Measurements from ENCODE around the gene RBM42. TPM values are rescaled to one million over a fixed set of nuclear protein-coding genes. Genes with fewer than 3 reads are reported as not detected.

RBM42 gene
- total RNA-seq, 4 donors from 2014 or later = 45.1 to 75.9 (median 65.0) TPM

DNA sequence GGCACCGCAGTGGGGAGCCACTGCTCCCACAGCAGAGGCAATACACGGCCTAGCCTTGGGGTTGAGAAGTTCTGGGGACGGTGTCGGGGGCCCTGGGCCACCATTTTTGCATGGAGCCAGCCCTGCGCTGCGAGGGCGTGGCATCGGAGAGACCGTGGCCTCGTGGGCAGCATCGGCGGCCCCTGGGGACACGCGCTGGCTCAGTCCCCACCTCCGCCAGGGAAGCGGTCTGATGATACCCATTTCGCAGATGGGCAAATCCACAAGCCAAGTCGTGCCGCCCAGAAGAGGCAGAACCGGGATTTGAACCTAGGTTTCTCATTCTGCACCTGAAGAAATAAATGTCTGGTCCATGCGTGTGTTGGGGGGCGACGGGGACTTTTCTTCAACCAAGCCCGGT lies 36.3 kb downstream of the RBM42 start:
- 87% methylated on average over 21 of the region's 24 CpGs for WGBS
- H3K4me1 ChIP-seq = peaks cover 7% of the 10 kb centered on the region
- peaks cover 54% of the 10 kb centered on the region for H3K36me3 ChIP-seq
- no peak overlapping the region for H3K27ac ChIP-seq
- no peaks in the 10 kb centered on the region for H3K9me3 ChIP-seq
- TF ChIP-seq EP300 (IDR thresholded peaks at IDR 0.05) (no peak), POLR2AphosphoS5 (IDR thresholded peaks at IDR 0.05) (no peak), POLR2A (IDR thresholded peaks at IDR 0.05) (no peak)
- TF ChIP-seq, protein P1, sequence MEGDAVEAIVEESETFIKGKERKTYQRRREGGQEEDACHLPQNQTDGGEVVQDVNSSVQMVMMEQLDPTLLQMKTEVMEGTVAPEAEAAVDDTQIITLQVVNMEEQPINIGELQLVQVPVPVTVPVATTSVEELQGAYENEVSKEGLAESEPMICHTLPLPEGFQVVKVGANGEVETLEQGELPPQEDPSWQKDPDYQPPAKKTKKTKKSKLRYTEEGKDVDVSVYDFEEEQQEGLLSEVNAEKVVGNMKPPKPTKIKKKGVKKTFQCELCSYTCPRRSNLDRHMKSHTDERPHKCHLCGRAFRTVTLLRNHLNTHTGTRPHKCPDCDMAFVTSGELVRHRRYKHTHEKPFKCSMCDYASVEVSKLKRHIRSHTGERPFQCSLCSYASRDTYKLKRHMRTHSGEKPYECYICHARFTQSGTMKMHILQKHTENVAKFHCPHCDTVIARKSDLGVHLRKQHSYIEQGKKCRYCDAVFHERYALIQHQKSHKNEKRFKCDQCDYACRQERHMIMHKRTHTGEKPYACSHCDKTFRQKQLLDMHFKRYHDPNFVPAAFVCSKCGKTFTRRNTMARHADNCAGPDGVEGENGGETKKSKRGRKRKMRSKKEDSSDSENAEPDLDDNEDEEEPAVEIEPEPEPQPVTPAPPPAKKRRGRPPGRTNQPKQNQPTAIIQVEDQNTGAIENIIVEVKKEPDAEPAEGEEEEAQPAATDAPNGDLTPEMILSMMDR (IDR thresholded peaks at IDR 0.05) = no peak
- no peak overlapping the region for H3K4me3 ChIP-seq
- H3K27me3 ChIP-seq = peaks cover 6% of the 10 kb centered on the region
- DNase-seq (ENCODE audit: low spot score in 2 of 2) = no peak

GRCh38 chr19:35665604-35666003 lies 36.8 kb downstream of the RBM42 start:
- peaks cover 7% of the 10 kb centered on the region for H3K4me1 ChIP-seq
- peaks cover 49% of the 10 kb centered on the region for H3K36me3 ChIP-seq
- no peaks in the 10 kb centered on the region for H3K9me3 ChIP-seq
- TF ChIP-seq, protein P1 (IDR thresholded peaks at IDR 0.05) = no peak
- no peak for TF ChIP-seq POLR2A (IDR thresholded peaks at IDR 0.05)
- TF ChIP-seq EP300 (IDR thresholded peaks at IDR 0.05) = no peak
- TF ChIP-seq POLR2AphosphoS5 (IDR thresholded peaks at IDR 0.05) = no peak
- no peak overlapping the region for H3K4me3 ChIP-seq
- no peak overlapping the region for H3K27ac ChIP-seq
- peaks cover 7% of the 10 kb centered on the region for H3K27me3 ChIP-seq
- WGBS = 86% methylated on average over 6 of the region's 7 CpGs
- no peak for DNase-seq (ENCODE audit: low spot score in 2 of 2)

GRCh38 chr19:35666251-35666913 lies 37.5 kb downstream of the RBM42 start, which contains the start of gene UPK1A:
Gene UPK1A (plus strand): TSS chr19:35666517. CDS start chr19:35666813, 296 bp downstream.
- 47% methylated on average over 11 of the region's 16 CpGs for WGBS
- peaks cover 41% of the 10 kb centered on the region for H3K36me3 ChIP-seq
- TF ChIP-seq EP300 (IDR thresholded peaks at IDR 0.05) (no peak), POLR2AphosphoS5 (IDR thresholded peaks at IDR 0.05) (no peak), POLR2A (IDR thresholded peaks at IDR 0.05) (no peak)
- TF ChIP-seq, protein P1 (IDR thresholded peaks at IDR 0.05) = no peak
- no peaks in the 10 kb centered on the region for H3K9me3 ChIP-seq
- H3K4me1 ChIP-seq = peaks cover 7% of the 10 kb centered on the region
- no peak within 1 kb of the TSS for H3K27ac ChIP-seq
- peaks cover 11% of the 10 kb centered on the region for H3K27me3 ChIP-seq
- H3K4me3 ChIP-seq = no peak within 1 kb of the TSS
- DNase-seq (ENCODE audit: low spot score in 2 of 2) = no peak

- no peak for DNase-seq (ENCODE audit: low spot score in 2 of 2)
- no peaks in the 10 kb centered on the region for H3K9me3 ChIP-seq
- TF ChIP-seq, protein P1 (IDR thresholded peaks at IDR 0.05) = no peak
- TF ChIP-seq EP300 (IDR thresholded peaks at IDR 0.05) = no peak
- TF ChIP-seq POLR2AphosphoS5 (IDR thresholded peaks at IDR 0.05) = no peak
- TF ChIP-seq POLR2A (IDR thresholded peaks at IDR 0.05) = no peak
- H3K4me3 ChIP-seq = no peak overlapping the region
- H3K4me1 ChIP-seq = peaks cover 15% of the 10 kb centered on the region
- H3K36me3 ChIP-seq = peaks cover 11% of the 10 kb centered on the region
- H3K27ac ChIP-seq = no peak overlapping the region
- WGBS = 74% methylated on average over 6 of the region's 6 CpGs
- H3K27me3 ChIP-seq = peaks cover 32% of the 10 kb centered on the region
These were observed 40.7 kb downstream of the RBM42 start for GRCh38 chr19:35669566-35669965.

DNA sequence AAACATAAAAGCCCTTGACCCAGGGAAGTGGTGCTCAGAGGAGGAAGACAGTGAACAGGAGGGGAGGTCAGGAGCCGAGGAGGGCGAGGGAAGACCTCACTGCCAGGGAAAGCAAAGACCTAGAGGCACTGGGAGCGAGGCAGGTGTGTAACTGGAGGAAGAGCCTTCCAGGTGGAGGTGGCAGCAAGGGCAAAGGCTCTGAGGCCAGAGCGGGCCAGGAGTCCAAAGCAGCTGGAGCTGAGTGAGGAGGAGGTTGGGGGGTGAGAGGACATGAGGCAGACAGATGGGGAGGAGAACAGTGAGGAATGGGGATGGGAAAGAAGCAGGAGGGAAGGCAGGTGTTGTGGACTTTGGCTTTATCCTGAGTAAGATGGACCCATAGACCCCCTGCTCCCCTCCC lies 41.1 kb downstream of the RBM42 start:
- 62% methylated on average over 4 of the region's 4 CpGs for WGBS
- Histone ChIP-seq H3K4me3 (no peak overlapping the region), H3K36me3 (peaks cover 7% of the 10 kb centered on the region), H3K4me1 (peaks cover 15% of the 10 kb centered on the region), H3K9me3 (no peaks in the 10 kb centered on the region), H3K27ac (no peak overlapping the region), H3K27me3 (peaks cover 32% of the 10 kb centered on the region)
- DNase-seq (ENCODE audit: low spot score in 2 of 2) = no peak
- TF ChIP-seq POLR2AphosphoS5 (IDR thresholded peaks at IDR 0.05) = no peak
- TF ChIP-seq, protein P1 (IDR thresholded peaks at IDR 0.05) = no peak
- no peak for TF ChIP-seq POLR2A (IDR thresholded peaks at IDR 0.05)
- TF ChIP-seq EP300 (IDR thresholded peaks at IDR 0.05) = no peak

Data from suprapubic skin (tissue), 4 donors.